Neural progenitor cell (in vitro differentiated cells): Measurements from ENCODE around the gene CEND1. TPM values are rescaled to one million over a fixed set of nuclear protein-coding genes. Genes with fewer than 3 reads are reported as not detected.

Experiments
- DNase-seq: peaks from one replicate; pipeline ENCODE4 v3.0.0-alpha.2; 2016; ENCODE audit warnings: low spot score
- H2AFZ ChIP-seq: fragments of 200-600 bp; sonication (generic); replicated peaks from 2 replicates; pipeline ENCODE4 v1.6.1; 2016; ENCODE audit warnings: antibody characterized with exemption
- H3F3A ChIP-seq: fragments of 200-600 bp; sonication (generic); 2 replicates; pipeline ENCODE4 v1.6.1; 2016; ENCODE audit warnings: antibody characterized with exemption, low read depth
- H3K27ac ChIP-seq: fragments of 200-600 bp; sonication (generic); 2 replicates; pipeline ENCODE4 v1.5.1; 2016; ENCODE audit warnings: mild to moderate bottlenecking
- H3K27me3 ChIP-seq: fragments of 200-600 bp; sonication (generic); 2 replicates; pipeline ENCODE4 v1.6.1; 2016; ENCODE audit warnings: mild to moderate bottlenecking, moderate library complexity
- H3K36me3 ChIP-seq: fragments of 200-600 bp; sonication (generic); 2 replicates; pipeline ENCODE4 v1.5.1; 2016
- H3K4me1 ChIP-seq: fragments of 200-600 bp; sonication (generic); 2 replicates; pipeline ENCODE4 v1.6.1; 2016; ENCODE audit warnings: mixed run types
- H3K4me2 ChIP-seq: fragments of 200-600 bp; sonication (generic); 2 replicates; pipeline ENCODE4 v1.6.1; 2016
- H3K4me3 ChIP-seq: fragments of 200-600 bp; sonication (generic); 2 replicates; pipeline ENCODE4 v1.5.1; 2016
- H3K79me2 ChIP-seq: fragments of 200-600 bp; sonication (generic); 2 replicates; pipeline ENCODE4 v1.6.1; 2016; ENCODE audit warnings: low read depth
- H3K9ac ChIP-seq: fragments of 200-600 bp; sonication (generic); 2 replicates; pipeline ENCODE4 v1.6.1; 2016
- H3K9me3 ChIP-seq: fragments of 200-600 bp; sonication (generic); 2 replicates; pipeline ENCODE4 v1.5.1; 2016; ENCODE audit warnings: low read depth
- H4K20me1 ChIP-seq: fragments of 200-600 bp; sonication (generic); 2 replicates; pipeline ENCODE4 v1.6.1; 2016; ENCODE audit warnings: low read depth
- H3K27ac Mint-ChIP-seq: 3 replicates; pipeline ENCODE4 v1.8.0; 2021; ENCODE audit warnings: mixed read lengths
- H3K27me3 Mint-ChIP-seq: 2 replicates; pipeline ENCODE4 v1.8.0; 2022; ENCODE audit warnings: low read depth, mild to moderate bottlenecking, inconsistent platforms, moderate library complexity, mixed read lengths; ENCODE audit not compliant: insufficient read depth
- H3K36me3 Mint-ChIP-seq: 3 replicates; pipeline ENCODE4 v1.8.0; 2021; ENCODE audit warnings: mixed read lengths
- H3K4me1 Mint-ChIP-seq: 3 replicates; pipeline ENCODE4 v1.8.0; 2021; ENCODE audit warnings: mixed read lengths
- H3K4me3 Mint-ChIP-seq: 3 replicates; pipeline ENCODE4 v1.8.0; 2021; ENCODE audit warnings: mild to moderate bottlenecking, moderate library complexity, mixed read lengths
- H3K9me3 Mint-ChIP-seq: 3 replicates; pipeline ENCODE4 v1.8.0; 2020; ENCODE audit warnings: mixed read lengths
- EZH2 ChIP-seq: fragments of 200-600 bp; sonication (generic); IDR thresholded peaks from 2 replicates; pipeline ENCODE4 v1.6.1; 2017; ENCODE audit warnings: antibody characterized with exemption, mild to moderate bottlenecking, moderate library complexity
- EZH2phosphoT487 ChIP-seq: fragments of 200-600 bp; sonication (generic); IDR thresholded peaks from 2 replicates; pipeline ENCODE4 v1.6.1; 2017; ENCODE audit warnings: antibody characterized with exemption
- total RNA-seq: library from RNA; depleted of rRNA; stranded (reverse); fragments of >200 nt; gene quantifications from 2 replicates; pipeline ENCODE4 v1.2.3, GENCODE V29; 2015; ENCODE audit warnings: low replicate concordance
- TF ChIP-seq, protein P1 (sequence below): fragments of 200-600 bp; sonication (generic); IDR thresholded peaks from 2 replicates; pipeline ENCODE4 v1.5.1; 2017; ENCODE audit warnings: antibody characterized with exemption, mild to moderate bottlenecking

Gene CEND1
- total RNA-seq, 1 donor from 2014 or later = 0.94 TPM

GRCh38 chr11:794766-795633 lies 5.1 kb upstream of the CEND1 start:
- no peak overlapping the region for H3K9ac ChIP-seq

DNA sequence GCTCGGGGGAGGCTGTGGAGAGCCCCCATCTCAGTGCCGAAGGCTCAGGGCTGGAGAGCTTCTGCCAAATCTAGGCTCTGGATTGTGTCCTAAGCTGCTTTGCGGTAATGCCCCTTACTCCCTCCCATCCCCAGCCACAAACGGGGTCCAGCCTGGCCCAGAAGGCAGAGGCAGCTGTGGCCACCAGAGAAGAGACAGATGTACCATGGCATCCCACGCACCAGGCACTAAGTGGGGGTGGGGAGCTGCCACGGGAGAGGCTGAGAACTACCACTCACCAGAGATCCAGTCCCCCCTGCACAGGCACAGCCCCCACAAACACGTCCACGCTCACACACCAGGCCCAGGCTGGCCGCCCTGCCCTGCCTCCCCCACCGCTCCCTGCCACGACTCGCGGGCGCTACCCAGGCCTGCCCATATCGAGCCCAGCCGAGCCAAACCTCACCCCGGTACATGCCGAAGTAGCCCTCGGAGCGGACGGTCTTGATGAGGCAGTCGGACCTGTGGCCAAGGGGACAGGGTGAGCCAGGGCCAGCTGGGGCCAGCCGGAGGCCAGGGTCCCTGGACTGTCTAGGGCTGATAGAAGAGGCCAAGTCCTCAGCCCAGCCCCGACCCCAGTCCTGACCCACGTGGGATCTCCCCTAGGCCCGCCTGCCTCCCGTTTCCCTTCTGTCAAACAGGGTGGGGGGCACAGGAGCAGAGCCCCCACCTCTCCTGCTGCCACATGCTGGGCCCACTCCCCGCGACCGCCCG lies 4.3 kb upstream of the CEND1 start:
- no peak overlapping the region for H3K4me2 ChIP-seq
- Mint-ChIP-seq H3K9me3 (no peaks in the 10 kb centered on the region), H3K4me1 (peaks cover 20% of the 10 kb centered on the region), H3K36me3 (peaks cover 2% of the 10 kb centered on the region), H3K4me3 (no peak overlapping the region), H3K27me3 (peaks cover 7% of the 10 kb centered on the region), H3K27ac (no peak overlapping the region)
- no peak overlapping the region for H3K4me3 ChIP-seq
- no peak overlapping the region for H2AFZ ChIP-seq
- peaks cover 30% of the 10 kb centered on the region for H3K4me1 ChIP-seq
- no peak overlapping the region for H3K9ac ChIP-seq
- H3F3A ChIP-seq = peaks cover 26% of the 10 kb centered on the region
- peaks cover 14% of the 10 kb centered on the region for H3K79me2 ChIP-seq
- H4K20me1 ChIP-seq = peaks cover 45% of the 10 kb centered on the region
- no peaks in the 10 kb centered on the region for H3K36me3 ChIP-seq
- no peak for DNase-seq
- no peaks in the 10 kb centered on the region for H3K9me3 ChIP-seq
- H3K27me3 ChIP-seq = no peaks in the 10 kb centered on the region
- no peak overlapping the region for H3K27ac ChIP-seq
- TF ChIP-seq, protein P1, sequence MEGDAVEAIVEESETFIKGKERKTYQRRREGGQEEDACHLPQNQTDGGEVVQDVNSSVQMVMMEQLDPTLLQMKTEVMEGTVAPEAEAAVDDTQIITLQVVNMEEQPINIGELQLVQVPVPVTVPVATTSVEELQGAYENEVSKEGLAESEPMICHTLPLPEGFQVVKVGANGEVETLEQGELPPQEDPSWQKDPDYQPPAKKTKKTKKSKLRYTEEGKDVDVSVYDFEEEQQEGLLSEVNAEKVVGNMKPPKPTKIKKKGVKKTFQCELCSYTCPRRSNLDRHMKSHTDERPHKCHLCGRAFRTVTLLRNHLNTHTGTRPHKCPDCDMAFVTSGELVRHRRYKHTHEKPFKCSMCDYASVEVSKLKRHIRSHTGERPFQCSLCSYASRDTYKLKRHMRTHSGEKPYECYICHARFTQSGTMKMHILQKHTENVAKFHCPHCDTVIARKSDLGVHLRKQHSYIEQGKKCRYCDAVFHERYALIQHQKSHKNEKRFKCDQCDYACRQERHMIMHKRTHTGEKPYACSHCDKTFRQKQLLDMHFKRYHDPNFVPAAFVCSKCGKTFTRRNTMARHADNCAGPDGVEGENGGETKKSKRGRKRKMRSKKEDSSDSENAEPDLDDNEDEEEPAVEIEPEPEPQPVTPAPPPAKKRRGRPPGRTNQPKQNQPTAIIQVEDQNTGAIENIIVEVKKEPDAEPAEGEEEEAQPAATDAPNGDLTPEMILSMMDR = no peak
- TF ChIP-seq EZH2 = no peak
- TF ChIP-seq EZH2phosphoT487 = no peak

More at GRCh38 chr11:794766-795633, 5.1 kb upstream of the CEND1 start:
- DNase-seq = no peak
- Mint-ChIP-seq H3K36me3 (peaks cover 2% of the 10 kb centered on the region), H3K9me3 (no peaks in the 10 kb centered on the region), H3K4me1 (peaks cover 20% of the 10 kb centered on the region), H3K27me3 (peaks cover 7% of the 10 kb centered on the region), H3K4me3 (no peak overlapping the region), H3K27ac (no peak overlapping the region)
- H3K79me2 ChIP-seq = peaks cover 14% of the 10 kb centered on the region
- no peaks in the 10 kb centered on the region for H3K9me3 ChIP-seq
- H3K4me2 ChIP-seq = no peak overlapping the region
- H3F3A ChIP-seq = peaks cover 23% of the 10 kb centered on the region
- H3K27me3 ChIP-seq = no peaks in the 10 kb centered on the region
- H4K20me1 ChIP-seq = peaks cover 43% of the 10 kb centered on the region
- peaks cover 25% of the 10 kb centered on the region for H3K4me1 ChIP-seq
- no peak overlapping the region for H2AFZ ChIP-seq
- TF ChIP-seq EZH2 = no peak
- TF ChIP-seq, protein P1 = no peak
- no peak for TF ChIP-seq EZH2phosphoT487
- H3K36me3 ChIP-seq = no peaks in the 10 kb centered on the region
- H3K27ac ChIP-seq = no peak overlapping the region
- H3K4me3 ChIP-seq = no peak overlapping the region

- no peaks in the 10 kb centered on the region for H3K9me3 ChIP-seq
- H3K36me3 Mint-ChIP-seq = peaks cover 2% of the 10 kb centered on the region
- H3K79me2 ChIP-seq = peaks cover 14% of the 10 kb centered on the region
- no peak overlapping the region for H3K4me2 ChIP-seq
- no peak overlapping the region for H3K4me3 ChIP-seq
- no peak for DNase-seq
- H3K27ac Mint-ChIP-seq = no peak overlapping the region
- no peak overlapping the region for H2AFZ ChIP-seq
- H3K36me3 ChIP-seq = no peaks in the 10 kb centered on the region
- H3K27ac ChIP-seq = no peak overlapping the region
- H3K4me3 Mint-ChIP-seq = no peak overlapping the region
- no peak for TF ChIP-seq EZH2
- no peak for TF ChIP-seq EZH2phosphoT487
- TF ChIP-seq, protein P1 = no peak
- H3F3A ChIP-seq = peaks cover 26% of the 10 kb centered on the region
- peaks cover 33% of the 10 kb centered on the region for H3K4me1 ChIP-seq
- H3K9me3 Mint-ChIP-seq = no peaks in the 10 kb centered on the region
- no peak overlapping the region for H3K9ac ChIP-seq
- peaks cover 20% of the 10 kb centered on the region for H3K4me1 Mint-ChIP-seq
- no peaks in the 10 kb centered on the region for H3K27me3 ChIP-seq
- peaks cover 7% of the 10 kb centered on the region for H3K27me3 Mint-ChIP-seq
- peaks cover 43% of the 10 kb centered on the region for H4K20me1 ChIP-seq
These were observed 3.7 kb upstream of the CEND1 start for GRCh38 chr11:793556-793955.
